Measurements from ENCODE around the gene ORAI3. TPM values are rescaled to one million over a fixed set of nuclear protein-coding genes. Genes with fewer than 3 reads are reported as not detected.

Gene ORAI3
- total and polyA plus RNA-seq, 2 experiments from 2014 or later = 52.5 to 54.0 TPM

DNA sequence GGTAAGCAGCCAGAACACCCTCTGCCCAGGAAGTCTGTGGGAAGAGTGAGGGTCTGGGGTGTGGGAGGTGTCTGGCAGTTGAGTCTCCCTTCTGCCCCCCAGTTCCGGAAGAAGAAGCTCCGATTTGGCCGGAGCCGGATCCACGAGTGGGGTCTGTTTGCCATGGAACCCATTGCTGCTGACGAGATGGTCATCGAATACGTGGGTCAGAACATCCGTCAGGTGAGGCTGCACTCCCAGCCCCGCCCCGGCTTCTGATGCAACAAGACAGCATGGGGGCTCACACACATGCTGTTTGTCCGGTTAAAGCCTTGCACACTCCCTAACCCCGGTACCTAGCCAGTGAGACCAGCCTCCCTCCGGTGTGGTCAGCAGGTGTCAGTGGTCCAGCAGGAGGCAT, 32.1 kb downstream of the ORAI3 start:
- Histone ChIP-seq H3K36me3 (replicated peaks; ENCODE audit: insufficient read depth, low read depth) (no peaks in the 10 kb centered on the region), H2AFZ (no peak overlapping the region), H3K4me1 (ENCODE audit: insufficient read depth) (peaks cover 6% of the 10 kb centered on the region), H3K9me2 (replicated peaks; ENCODE audit: insufficient read depth) (no peaks in the 10 kb centered on the region), H4K20me1 (ENCODE audit: insufficient read depth, poor library complexity, severe bottlenecking) (no peaks in the 10 kb centered on the region), H3K27ac (no peak overlapping the region), H3K4me2 (no peak overlapping the region), H3K4me3 (no peak overlapping the region), H3K27me3 (no peaks in the 10 kb centered on the region), H3K79me2 (no peaks in the 10 kb centered on the region), H3K9me3 (ENCODE audit: low read depth) (no peaks in the 10 kb centered on the region)
- TF ChIP-seq EZH2 (IDR thresholded peaks at IDR 0.05; ENCODE audit: borderline replicate concordance) (no peak), EZH2phosphoT487 (IDR thresholded peaks at IDR 0.05; ENCODE audit: low read depth, severe bottlenecking, unreplicated experiment) (no peak)
- TF ChIP-seq, protein P1, sequence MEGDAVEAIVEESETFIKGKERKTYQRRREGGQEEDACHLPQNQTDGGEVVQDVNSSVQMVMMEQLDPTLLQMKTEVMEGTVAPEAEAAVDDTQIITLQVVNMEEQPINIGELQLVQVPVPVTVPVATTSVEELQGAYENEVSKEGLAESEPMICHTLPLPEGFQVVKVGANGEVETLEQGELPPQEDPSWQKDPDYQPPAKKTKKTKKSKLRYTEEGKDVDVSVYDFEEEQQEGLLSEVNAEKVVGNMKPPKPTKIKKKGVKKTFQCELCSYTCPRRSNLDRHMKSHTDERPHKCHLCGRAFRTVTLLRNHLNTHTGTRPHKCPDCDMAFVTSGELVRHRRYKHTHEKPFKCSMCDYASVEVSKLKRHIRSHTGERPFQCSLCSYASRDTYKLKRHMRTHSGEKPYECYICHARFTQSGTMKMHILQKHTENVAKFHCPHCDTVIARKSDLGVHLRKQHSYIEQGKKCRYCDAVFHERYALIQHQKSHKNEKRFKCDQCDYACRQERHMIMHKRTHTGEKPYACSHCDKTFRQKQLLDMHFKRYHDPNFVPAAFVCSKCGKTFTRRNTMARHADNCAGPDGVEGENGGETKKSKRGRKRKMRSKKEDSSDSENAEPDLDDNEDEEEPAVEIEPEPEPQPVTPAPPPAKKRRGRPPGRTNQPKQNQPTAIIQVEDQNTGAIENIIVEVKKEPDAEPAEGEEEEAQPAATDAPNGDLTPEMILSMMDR (IDR thresholded peaks at IDR 0.05; ENCODE audit: poor library complexity) = no peak
- WGBS (ENCODE audit: low lambda C conversion rate, missing lambda C conversion rate) = 99% methylated on average over 14 of the region's 14 CpGs
- DNase-seq (ENCODE audit: low spot score) = no peak

DNA sequence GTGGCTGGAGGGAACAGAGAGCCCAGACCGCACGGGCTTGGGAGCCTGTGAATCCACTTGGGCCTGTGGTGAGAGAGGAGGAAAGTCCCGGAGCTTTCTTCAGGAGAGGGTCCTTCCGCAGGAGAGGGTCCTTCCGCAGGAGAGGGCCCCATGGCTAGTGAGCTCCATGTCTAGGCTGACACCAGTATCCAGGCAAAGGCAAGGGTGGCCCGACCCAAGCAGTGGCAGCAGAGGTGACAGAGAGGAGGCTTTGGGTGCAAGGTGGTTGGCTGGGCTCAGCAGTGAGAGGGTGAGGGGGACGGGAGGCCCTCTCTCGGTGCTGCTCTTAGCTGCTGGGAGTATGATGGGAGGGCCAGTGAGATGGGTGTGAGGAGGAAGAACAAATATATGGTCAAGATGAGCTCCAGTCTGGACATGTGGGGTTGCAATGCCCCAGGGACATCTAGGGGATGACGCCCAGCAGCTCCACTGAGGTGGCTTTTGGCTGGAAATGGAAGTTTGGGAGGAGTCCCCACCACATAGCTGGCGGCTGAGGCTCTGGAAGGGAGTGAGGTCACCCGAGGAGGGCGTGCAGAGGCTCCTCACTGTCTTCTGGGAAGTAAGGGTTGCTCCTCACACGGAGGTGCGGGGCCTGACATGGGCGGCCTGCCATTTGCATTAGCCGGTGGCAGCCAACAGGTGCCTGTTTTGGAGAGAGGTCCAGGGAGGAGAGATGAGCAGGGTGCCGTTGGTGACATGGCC, 33.9 kb downstream of the ORAI3 start:
- peaks cover 6% of the 10 kb centered on the region for H3K4me1 ChIP-seq (ENCODE audit: insufficient read depth)
- no peak for DNase-seq (ENCODE audit: low spot score)
- H4K20me1 ChIP-seq (ENCODE audit: insufficient read depth, poor library complexity, severe bottlenecking) = no peaks in the 10 kb centered on the region
- no peak for TF ChIP-seq EZH2phosphoT487 (IDR thresholded peaks at IDR 0.05; ENCODE audit: low read depth, severe bottlenecking, unreplicated experiment)
- TF ChIP-seq, protein P1 (IDR thresholded peaks at IDR 0.05; ENCODE audit: poor library complexity) = no peak
- H3K36me3 ChIP-seq (replicated peaks; ENCODE audit: insufficient read depth, low read depth) = no peaks in the 10 kb centered on the region
- no peaks in the 10 kb centered on the region for H3K9me2 ChIP-seq (replicated peaks; ENCODE audit: insufficient read depth)
- no peaks in the 10 kb centered on the region for H3K9me3 ChIP-seq (ENCODE audit: low read depth)
- H3K27ac ChIP-seq = no peak overlapping the region
- H3K4me2 ChIP-seq = no peak overlapping the region
- H2AFZ ChIP-seq = no peak overlapping the region
- H3K79me2 ChIP-seq = no peaks in the 10 kb centered on the region
- no peaks in the 10 kb centered on the region for H3K27me3 ChIP-seq
- no peak overlapping the region for H3K4me3 ChIP-seq
- WGBS (ENCODE audit: low lambda C conversion rate, missing lambda C conversion rate) = 96% methylated on average over 17 of the region's 17 CpGs

DNA sequence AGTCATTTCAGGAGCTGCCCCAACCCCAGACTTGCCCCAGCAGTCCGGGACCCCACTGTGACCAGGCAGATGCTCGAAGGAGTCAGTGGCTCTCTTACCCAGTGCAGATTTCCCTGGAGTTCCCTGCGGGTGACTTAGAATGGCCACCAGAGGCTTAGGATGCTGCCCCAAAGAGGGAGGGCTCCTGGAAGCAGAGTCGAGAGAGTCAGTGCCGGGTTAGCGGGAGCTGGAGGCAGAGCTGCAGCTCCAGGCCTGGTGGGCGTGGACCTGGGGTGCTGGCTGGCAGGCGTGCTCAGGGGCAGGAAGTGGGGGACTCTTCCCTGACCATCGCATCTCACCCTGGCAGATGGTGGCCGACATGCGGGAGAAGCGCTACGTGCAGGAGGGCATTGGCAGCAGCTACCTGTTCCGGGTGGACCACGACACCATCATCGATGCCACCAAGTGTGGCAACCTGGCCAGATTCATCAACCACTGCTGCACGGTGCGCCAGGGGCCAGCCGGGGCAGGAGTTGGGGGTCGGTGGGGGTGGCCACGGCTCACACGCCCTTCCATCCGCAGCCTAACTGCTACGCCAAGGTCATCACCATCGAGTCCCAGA, 34.5 kb downstream of the ORAI3 start:
- Histone ChIP-seq H3K9me2 (replicated peaks; ENCODE audit: insufficient read depth) (no peaks in the 10 kb centered on the region), H3K4me2 (no peak overlapping the region), H2AFZ (no peak overlapping the region), H3K9me3 (ENCODE audit: low read depth) (no peaks in the 10 kb centered on the region), H3K79me2 (no peaks in the 10 kb centered on the region), H3K36me3 (replicated peaks; ENCODE audit: insufficient read depth, low read depth) (no peaks in the 10 kb centered on the region), H3K27me3 (no peaks in the 10 kb centered on the region), H3K4me3 (no peak overlapping the region), H4K20me1 (ENCODE audit: insufficient read depth, poor library complexity, severe bottlenecking) (no peaks in the 10 kb centered on the region), H3K27ac (no peak overlapping the region), H3K4me1 (ENCODE audit: insufficient read depth) (peaks cover 6% of the 10 kb centered on the region)
- DNase-seq (ENCODE audit: low spot score) = no peak
- WGBS (ENCODE audit: low lambda C conversion rate, missing lambda C conversion rate) = 94% methylated on average over 25 of the region's 25 CpGs
- TF ChIP-seq, protein P1 (IDR thresholded peaks at IDR 0.05; ENCODE audit: poor library complexity) = no peak
